Measurements from ENCODE around the gene BRPF1. TPM values are rescaled to one million over a fixed set of nuclear protein-coding genes. Genes with fewer than 3 reads are reported as not detected.
"Not testable (repeated sequence)": the region's sequence is repeated elsewhere in the genome, so short reads cannot be mapped to it uniquely, and the experiment has no call there.

The BRPF1 gene
- total RNA-seq, 1 experiment from 2014 or later: 13.8 TPM

DNA sequence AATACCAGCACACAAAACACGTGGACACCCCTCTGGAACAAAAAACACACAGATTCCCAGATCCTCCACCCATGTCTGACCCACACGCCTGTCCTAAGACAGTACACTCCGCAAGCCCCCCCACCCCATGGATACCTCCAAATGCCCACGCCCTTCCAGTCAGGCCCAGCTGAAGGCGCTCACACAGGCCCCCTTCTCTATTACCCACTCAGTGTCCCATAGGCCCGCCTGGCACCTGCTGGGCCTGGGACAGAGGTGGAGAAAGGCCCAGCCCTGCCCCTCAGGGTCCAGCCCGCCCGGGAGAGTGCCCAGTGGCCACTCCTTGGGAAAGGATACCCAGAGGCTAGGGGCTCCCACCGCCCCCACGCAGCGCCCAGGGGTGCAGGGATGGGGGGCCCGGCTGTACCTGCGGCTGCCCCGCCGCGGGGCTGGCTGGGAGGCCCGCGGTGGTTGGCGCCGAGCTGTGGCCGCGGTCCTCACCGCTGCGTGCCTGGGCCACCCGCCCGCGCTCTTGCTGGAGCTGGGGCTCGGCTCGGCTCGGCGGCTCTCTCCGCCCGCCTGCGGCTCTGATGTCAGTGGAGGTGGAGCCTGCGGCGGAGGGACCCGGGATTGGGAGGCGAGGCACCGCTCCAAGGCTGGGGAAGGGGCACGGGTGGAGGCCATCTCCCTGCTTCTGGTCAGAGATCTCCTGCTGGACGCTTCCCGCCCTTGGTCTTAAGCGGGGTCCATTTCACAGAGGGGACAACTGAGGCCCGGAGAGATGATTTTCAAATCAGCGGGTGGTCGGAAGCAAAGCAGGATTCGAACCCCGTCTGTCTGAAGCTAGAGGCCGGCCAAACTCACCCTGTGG, 38.1 kb downstream of the BRPF1 start, which contains the start of gene CAMK1:
CAMK1 (minus strand) TSS at position 522 of the 850 bp plus-strand sequence. CDS start 2,198 bp downstream, outside the sequence.
- peak; percentile 35 for DNase-seq (ENCODE audit: low spot score)

DNA sequence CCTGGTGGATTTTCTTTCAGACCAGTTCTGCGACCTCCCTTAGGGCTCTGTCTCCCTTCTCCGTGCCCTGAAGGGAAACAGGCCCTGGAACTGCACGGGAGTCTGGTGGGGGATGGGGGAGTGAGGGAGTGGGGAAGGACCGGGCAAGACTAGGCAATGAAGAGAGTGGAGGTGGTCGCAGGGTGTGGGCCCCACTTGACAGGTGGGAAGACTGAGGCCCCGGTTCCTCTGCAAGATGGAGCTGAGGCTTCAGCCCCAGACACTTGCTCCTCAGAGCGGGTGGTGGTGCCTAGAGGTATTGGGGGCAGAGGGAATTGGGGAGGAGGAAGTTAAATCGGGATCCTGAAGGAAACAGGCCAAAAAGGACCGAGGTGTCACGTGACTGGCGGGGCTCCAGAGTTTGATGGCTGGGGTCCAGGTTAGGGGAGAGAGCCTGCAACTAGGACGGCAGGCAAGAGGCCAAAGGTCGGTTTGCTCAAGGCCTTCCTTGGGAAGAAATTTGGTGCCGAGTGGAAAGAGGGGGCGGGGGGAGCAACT, 38.8 kb downstream of the BRPF1 start:
- DNase-seq (ENCODE audit: low spot score): no peak

DNA sequence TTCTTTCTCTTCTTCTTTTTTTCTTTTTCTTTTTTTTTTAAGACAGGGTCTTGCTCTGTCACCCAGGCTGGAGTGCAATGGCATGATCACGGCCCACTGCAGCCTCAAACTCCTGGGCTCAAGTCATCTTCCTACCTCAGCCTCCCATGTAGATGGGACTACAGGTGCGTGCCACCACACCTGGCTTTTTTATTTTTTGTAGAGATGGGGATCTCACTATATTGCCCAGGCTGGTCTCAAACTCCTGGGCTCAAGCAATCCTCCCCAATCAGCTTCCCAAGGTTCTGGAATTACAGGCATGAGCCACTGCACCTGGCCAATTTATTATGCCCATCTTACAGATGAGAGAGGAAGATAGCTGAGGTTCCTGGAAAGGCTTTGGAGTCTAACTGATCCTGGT, 39.5 kb downstream of the BRPF1 start:
- not testable (repeated sequence) for DNase-seq (ENCODE audit: low spot score)

DNA sequence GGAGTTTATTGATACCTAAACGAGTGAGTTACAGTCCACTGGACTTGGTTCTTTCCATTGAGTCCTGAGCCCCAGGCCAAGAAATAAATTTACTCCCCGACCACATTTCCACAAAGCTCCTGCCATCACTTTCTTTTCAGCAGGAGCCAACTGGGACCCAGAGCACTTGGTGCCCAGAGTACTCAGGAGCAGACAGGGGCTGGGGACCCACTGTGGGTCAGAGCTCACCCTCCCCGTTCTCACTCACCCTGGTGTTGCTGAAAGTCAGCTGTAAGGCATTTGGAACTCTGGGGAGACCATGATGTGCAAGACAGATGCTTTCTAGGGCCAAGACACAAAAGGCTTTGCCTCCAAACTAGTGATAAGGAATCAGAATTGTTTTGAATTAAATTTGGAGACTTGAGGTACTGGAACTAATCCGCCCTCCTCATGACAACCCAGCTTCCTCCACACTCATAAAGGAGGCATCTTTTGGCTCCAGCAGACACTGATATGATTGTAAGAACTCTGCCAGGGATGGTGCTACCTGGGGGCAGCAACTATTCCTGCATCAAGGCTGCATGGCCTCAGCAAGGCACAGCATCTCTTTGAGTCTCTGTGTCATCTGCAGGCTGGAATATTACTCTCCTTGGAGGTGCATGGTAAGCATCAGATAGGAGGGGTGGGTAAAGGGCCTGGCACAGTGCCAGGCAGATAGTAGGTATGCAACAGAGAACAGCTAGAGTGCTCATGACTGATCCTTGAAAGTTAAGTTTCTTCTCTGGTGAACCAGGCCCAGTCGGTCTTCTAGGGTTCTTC, 45.6 kb downstream of the BRPF1 start:
- no peak for DNase-seq (ENCODE audit: low spot score)

- DNase-seq (ENCODE audit: low spot score): no peak
These were observed 46.1 kb downstream of the BRPF1 start for GRCh38 chr3:9777694-9778021.

GRCh38 chr3:9778143-9779074, 46.9 kb downstream of the BRPF1 start:
- no peak for DNase-seq (ENCODE audit: low spot score)

- DNase-seq (ENCODE audit: low spot score): no peak
These were observed 47.6 kb downstream of the BRPF1 start for GRCh38 chr3:9779075-9779593.

DNA sequence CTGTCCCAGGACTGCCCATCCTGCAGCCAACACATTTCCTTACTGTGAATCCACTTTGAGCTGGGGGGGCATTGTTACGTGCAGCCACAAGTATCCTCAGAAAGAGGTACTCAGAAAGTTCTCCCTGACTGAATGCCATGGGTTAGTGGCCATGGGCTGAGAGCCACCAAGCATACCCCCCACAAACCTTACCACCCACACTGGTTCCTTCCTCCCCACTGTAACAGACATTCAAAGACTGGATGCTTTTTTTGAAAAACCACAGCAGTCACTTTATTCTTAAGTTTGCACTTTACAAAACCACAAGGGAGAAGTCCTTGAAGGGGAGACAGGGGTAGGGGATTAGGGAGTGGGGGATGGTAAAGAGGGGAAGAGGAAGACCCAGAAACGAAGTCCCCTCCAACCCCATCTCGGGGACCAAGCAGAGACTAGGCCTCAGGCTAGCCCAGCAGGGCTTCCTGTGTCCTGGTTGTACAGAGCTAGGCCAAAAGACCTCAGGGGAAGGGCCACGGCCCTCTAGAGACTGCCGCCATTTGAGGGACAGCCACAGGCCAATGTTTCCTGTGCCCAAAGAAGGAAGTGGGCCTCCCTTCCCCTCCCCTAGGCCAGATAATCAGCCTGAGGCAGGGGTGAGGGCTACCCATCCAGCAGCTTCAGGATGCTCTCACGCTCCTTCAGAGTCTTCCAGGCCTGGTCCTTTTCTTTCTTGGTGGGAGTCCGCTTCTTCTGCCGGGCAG, 48.4 kb downstream of the BRPF1 start:
- no peak for DNase-seq (ENCODE audit: low spot score)

DNA sequence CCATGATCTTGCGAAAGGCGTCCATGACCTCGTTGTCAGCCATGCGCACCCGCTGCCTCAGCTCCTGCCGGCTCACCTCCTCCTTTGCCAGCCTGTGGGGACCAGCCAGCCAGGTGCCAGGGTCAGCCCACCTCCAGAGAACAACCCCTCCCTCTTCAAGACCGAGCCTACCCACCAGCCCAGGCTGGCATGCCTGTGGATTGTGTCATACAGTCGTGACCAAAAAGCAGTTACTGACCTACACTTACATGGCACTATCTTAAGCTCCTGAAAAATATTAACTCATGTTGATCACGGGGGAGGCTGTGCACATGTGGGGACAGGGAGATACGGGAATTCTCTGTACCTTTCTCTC, 48.9 kb downstream of the BRPF1 start:
- no peak for DNase-seq (ENCODE audit: low spot score)

- DNase-seq (ENCODE audit: low spot score): no peak
These were observed 49.4 kb downstream of the BRPF1 start for GRCh38 chr3:9780910-9781309.

GRCh38 chr3:9781551-9781950, 50.0 kb downstream of the BRPF1 start:
- DNase-seq (ENCODE audit: low spot score): no peak

DNA sequence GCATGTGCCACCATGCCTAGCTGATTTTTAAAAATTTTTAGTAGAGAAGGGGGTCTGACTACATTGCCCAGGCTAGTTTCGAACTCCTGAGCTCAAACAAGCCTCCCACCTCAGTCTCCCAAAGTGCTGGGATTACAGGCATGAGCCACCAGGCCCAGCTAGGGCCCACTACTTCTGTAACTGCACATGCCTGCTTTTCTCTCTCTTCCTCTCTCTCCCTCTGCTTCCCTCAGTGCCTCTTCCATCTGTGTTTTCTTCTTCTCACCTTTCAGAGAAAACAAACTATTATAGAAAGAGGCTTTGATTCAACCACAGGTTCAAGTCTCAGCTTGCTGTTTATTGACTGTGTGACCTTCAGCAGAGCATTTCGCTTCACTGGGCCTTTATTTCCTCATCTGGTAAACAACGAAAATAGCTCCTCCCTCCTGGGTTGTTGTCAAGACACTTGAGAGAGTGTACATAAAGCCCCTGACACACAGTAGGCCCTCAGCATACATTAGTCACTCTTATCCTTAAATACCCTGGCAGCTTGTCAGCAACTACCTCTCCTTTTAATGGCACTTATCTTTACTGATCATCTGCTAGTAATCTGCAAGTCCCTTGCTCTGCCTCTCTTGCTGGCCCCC, 50.6 kb downstream of the BRPF1 start:
- DNase-seq (ENCODE audit: low spot score): no peak

DNA sequence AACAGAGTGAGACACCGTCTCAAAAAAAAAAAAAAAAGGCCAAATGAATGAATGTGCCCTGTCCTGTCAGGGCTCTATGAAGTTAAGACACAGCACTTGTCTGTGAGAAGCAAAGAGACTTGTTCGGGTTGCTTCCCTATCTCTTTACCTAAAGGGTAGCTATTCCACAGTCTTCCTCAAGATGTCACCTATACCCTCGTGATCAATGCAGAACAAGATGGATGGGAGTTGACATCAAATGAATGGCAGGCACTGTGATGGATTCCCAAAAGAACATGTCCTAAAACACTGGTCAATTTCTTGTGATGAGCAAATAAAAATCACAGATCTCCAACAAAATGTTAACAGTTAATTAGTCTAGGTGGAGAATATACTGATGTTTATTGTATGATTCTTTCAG, 51.2 kb downstream of the BRPF1 start:
- no peak for DNase-seq (ENCODE audit: low spot score)

DNA sequence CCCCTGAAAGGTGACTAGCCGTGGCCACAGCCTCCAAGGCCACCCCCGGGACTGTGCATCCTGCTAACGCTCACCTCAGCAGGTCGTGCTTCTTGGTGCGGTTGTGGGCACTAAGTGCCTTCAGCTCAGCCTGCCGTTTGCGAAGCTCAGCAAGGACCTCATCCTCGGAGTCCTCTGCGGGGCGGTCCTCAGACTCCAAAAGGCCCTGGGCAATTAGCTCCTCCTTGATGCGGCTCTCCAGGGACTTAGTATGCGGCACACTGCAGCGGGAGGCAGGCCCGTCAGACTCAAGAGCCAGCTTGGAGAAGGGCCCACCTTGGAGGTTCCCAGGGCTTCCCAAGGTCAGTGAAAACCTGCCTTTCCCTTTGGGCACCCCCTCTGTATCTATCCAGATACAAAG, 52.4 kb downstream of the BRPF1 start:
- no peak for DNase-seq (ENCODE audit: low spot score)

GRCh38 chr3:9784965-9785364, 53.4 kb downstream of the BRPF1 start:
- no peak for DNase-seq (ENCODE audit: low spot score)

- no peak for DNase-seq (ENCODE audit: low spot score)
These were observed 54.1 kb downstream of the BRPF1 start for GRCh38 chr3:9785602-9786001.

- no peak for DNase-seq (ENCODE audit: low spot score)
These were observed 54.7 kb downstream of the BRPF1 start for GRCh38 chr3:9786209-9786739.

- no peak for DNase-seq (ENCODE audit: low spot score)
These were observed 55.5 kb downstream of the BRPF1 start for GRCh38 chr3:9786825-9787669.

GRCh38 chr3:9787714-9788113, 56.2 kb downstream of the BRPF1 start:
- no peak for DNase-seq (ENCODE audit: low spot score)

Measured in A172 (cell line).